Right lobe of liver (tissue), 4 donors: ENCODE measurements around the gene BPIFB6.

Experiments used
- POLR2A ChIP-seq: fragments of 450-650 bp; IDR thresholded peaks from one replicate; pipeline ENCODE4 v1.6.1; 2017; ENCODE audit warnings: antibody characterized with exemption, mild to moderate bottlenecking
- TF ChIP-seq, protein P1 (sequence below), 4 donors: fragments of 200-600 bp in 3 of 4; fragments of 450-650 bp in 1 of 4; IDR thresholded peaks; one replicate each; pipeline versions ENCODE4 v1.5.1 to v1.8.0; 2016 to 2022; ENCODE audit warnings: antibody characterized with exemption in 4 of 4, mild to moderate bottlenecking in 2 of 4
- donor health status: DM: no; HTN: no; CAD: no.
- donor health status: DM: no; HTN: no; CAD: no.
- donor health status: DM: no; HTN: yes; CAD: no.

DNA sequence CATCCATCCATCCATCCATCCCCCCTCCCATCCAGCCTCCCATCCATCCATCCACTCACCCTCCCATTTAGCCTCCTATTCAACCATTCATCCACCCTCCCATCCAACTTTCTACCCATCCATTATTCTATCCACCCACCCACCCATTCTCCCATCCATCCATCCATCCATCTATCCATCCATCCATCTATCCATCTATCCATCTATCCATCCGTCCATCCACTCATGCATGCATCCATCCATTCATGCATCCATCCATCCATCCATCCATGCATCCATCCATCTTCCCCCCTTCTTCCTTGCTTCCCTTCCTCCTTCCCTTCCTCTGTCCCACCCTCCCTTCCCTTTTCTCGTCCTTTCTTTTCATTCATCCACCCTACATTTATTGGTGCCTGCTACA is 43.2 kb downstream of the BPIFB6 start:
- TF ChIP-seq, protein P1, sequence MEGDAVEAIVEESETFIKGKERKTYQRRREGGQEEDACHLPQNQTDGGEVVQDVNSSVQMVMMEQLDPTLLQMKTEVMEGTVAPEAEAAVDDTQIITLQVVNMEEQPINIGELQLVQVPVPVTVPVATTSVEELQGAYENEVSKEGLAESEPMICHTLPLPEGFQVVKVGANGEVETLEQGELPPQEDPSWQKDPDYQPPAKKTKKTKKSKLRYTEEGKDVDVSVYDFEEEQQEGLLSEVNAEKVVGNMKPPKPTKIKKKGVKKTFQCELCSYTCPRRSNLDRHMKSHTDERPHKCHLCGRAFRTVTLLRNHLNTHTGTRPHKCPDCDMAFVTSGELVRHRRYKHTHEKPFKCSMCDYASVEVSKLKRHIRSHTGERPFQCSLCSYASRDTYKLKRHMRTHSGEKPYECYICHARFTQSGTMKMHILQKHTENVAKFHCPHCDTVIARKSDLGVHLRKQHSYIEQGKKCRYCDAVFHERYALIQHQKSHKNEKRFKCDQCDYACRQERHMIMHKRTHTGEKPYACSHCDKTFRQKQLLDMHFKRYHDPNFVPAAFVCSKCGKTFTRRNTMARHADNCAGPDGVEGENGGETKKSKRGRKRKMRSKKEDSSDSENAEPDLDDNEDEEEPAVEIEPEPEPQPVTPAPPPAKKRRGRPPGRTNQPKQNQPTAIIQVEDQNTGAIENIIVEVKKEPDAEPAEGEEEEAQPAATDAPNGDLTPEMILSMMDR (IDR thresholded peaks at IDR 0.05), result no peak
- TF ChIP-seq POLR2A, result no peak
